Sigmoid colon (tissue), 3 donors: ENCODE measurements around the gene BCAS3.

ENCODE experiments used
- POLR2A ChIP-seq, 2 donors: fragments of 450-650 bp; IDR thresholded peaks; one replicate each; pipeline ENCODE4 v1.6.1; 2016; ENCODE audit warnings: antibody characterized with exemption in 2 of 2, mild to moderate bottlenecking in 2 of 2, moderate library complexity in 2 of 2
- TF ChIP-seq, protein P1 (sequence below), 4 experiments: fragments of 450-650 bp in 3 of 4; fragments of 200-600 bp in 1 of 4; IDR thresholded peaks; one replicate each; pipeline ENCODE4 v1.5.1; 2016 to 2019; ENCODE audit warnings: antibody characterized with exemption in 4 of 4, mild to moderate bottlenecking in 3 of 4, moderate library complexity in 2 of 4

DNA sequence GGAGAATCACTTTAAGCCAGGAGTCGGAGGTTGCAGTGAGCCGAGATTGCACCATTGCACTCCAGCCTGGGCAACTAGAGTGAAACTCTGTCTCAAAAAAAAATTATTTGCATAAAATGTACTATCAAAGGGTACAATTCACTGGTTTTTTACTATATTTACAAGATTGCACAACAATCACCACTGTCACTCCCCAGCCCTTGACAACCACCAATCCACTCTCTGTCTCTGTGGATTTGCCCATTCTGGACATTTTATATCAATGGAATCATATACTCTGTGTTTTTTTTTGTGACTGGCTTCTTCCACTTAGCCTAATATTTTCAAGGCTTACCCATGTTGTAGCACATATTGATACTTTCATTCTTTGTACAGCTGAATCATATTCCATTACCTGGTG lies 740.8 kb downstream of the BCAS3 start:
- TF ChIP-seq, protein P1, sequence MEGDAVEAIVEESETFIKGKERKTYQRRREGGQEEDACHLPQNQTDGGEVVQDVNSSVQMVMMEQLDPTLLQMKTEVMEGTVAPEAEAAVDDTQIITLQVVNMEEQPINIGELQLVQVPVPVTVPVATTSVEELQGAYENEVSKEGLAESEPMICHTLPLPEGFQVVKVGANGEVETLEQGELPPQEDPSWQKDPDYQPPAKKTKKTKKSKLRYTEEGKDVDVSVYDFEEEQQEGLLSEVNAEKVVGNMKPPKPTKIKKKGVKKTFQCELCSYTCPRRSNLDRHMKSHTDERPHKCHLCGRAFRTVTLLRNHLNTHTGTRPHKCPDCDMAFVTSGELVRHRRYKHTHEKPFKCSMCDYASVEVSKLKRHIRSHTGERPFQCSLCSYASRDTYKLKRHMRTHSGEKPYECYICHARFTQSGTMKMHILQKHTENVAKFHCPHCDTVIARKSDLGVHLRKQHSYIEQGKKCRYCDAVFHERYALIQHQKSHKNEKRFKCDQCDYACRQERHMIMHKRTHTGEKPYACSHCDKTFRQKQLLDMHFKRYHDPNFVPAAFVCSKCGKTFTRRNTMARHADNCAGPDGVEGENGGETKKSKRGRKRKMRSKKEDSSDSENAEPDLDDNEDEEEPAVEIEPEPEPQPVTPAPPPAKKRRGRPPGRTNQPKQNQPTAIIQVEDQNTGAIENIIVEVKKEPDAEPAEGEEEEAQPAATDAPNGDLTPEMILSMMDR (IDR thresholded peaks at IDR 0.05), result no peak
- no peak for TF ChIP-seq POLR2A (IDR thresholded peaks at IDR 0.05)
